Psoas muscle (tissue), 8 donors: ENCODE measurements around the gene SST. TPM values are rescaled to one million over a fixed set of nuclear protein-coding genes. Genes with fewer than 3 reads are reported as not detected.

Source experiments
- ATAC-seq, 4 donors: fragments of 200-7000 bp; cut with Tn5 transposase; one replicate each; pipeline ENCODE4 v1.9.1; 2020; ENCODE audit warnings: moderate library complexity in 3 of 4, mild to moderate bottlenecking in 2 of 4
- DNase-seq, 2 donors: peaks; one replicate each; pipeline ENCODE4 v3.0.0-alpha.2; 2020
- H3K27ac ChIP-seq: fragments of 200-600 bp; one replicate; pipeline ENCODE4 v1.8.0; 2022
- H3K27me3 ChIP-seq, 3 donors: fragments of 200-600 bp in 1 of 3; one replicate each; pipeline versions ENCODE4 v1.6.1 to v1.8.0; 2013 to 2022; ENCODE audit warnings: low read length in 2 of 3, mild to moderate bottlenecking in 2 of 3, moderate library complexity in 1 of 3; ENCODE audit not compliant: insufficient read depth in 3 of 3
- H3K36me3 ChIP-seq, 2 donors: fragments of 200-600 bp in 1 of 2; one replicate each; pipeline versions ENCODE4 v1.6.1 to v1.8.0; 2013 to 2022; ENCODE audit warnings: low read depth in 1 of 2, mild to moderate bottlenecking in 1 of 2, moderate library complexity in 1 of 2; ENCODE audit not compliant: insufficient read depth in 1 of 2
- H3K4me1 ChIP-seq: fragments of 200-600 bp; one replicate; pipeline ENCODE4 v1.8.0; 2022
- H3K4me3 ChIP-seq: fragments of 200-600 bp; one replicate; pipeline ENCODE4 v1.8.0; 2022; ENCODE audit warnings: mild to moderate bottlenecking
- H3K9me3 ChIP-seq: fragments of 200-600 bp; one replicate; pipeline ENCODE4 v1.8.0; 2022
- WGBS, 3 donors: extraction: QIAGEN DNeasy Blood & Tissue Kit; methylation state at CpG; one replicate each; pipeline versions ENCODE4 v1.1.6 to v1.1.7; 2013; 5-methylcytosine and 5-hydroxymethylcytosine counted together
- intact Hi-C, 2 donors: fragments of 100-400 bp; cut with DNase I; formaldehyde crosslinking; loops; one replicate each; pipeline versions ENCODE4 v1.11.0 to v1.14.2; 2022
- polyA plus RNA-seq, 3 donors: library from polyadenylated mRNA; stranded (reverse); fragments of 200-250 nt; gene quantifications; one replicate each; pipeline ENCODE4 v1.2.3, GENCODE V29; 2013
- total RNA-seq, 4 donors: library from RNA; stranded (reverse); fragmentation: NEBNext Ultra II Directional in 2 of 4; extraction: Animal tissue kit (Norgen Biotek cat#: 25700) in 2 of 4; gene quantifications; one replicate each; pipeline versions ENCODE4 v1.2.1 to v1.2.4, GENCODE V29; 2021 to 2023
- TF ChIP-seq, protein P1 (sequence below): fragments of 200-600 bp; IDR thresholded peaks from one replicate; pipeline ENCODE4 v1.8.0; 2022; ENCODE audit warnings: antibody characterized with exemption
- donor health status: healthy with polysubstance abuse.
- donor health status: DM: no; HTN: no; CAD: no; lungs with moderate emphysema.
- donor health status: Bipolar disorder and iron deficiency.
- donor health status: healthy.
- donor health status: DM: yes; HTN: yes; CAD: no.
- donor health status: DM: no; HTN: no; CAD: no.
- donor health status: DM: no; HTN: no; CAD: no.
- donor health status: DM: yes; HTN: yes; CAD: no.

SST gene
- total and polyA plus RNA-seq, 7 donors: 0.23 to 0.85 TPM; not detected in 5

DNA sequence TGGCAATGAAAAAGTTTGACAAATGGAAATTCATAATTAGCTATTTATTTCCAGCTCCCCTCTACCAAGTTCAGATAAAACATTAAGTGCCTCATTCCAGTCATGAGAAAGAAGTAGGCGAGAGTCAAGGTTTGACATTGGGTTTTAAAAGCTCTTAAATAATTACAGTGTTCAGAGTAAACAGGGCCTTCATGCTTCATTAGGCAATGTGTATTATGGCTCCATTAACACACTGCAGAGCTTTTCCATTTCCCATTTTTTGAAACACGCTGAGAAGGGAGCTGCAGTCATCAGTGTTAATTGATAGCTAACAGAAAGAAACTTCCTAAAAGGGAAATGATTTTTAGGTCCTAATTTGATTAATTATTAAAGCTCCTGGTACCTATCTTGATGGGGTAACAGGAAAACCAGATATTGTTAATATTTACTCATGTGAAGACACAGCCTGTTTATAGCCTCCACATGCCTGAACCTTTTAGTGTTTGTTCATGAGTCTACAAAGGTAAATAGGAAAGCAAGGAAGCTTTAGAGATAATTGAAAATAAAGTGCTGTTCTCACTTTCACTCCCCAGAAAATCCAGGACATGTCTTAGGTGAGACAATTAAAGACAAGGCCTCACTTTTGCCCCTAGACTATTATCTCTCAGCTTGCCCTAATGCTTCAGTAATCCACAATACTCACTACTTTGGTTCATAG, 28.7 kb downstream of the SST start:
- H3K9me3 ChIP-seq: no peaks in the 10 kb centered on the region
- H3K4me1 ChIP-seq: no peaks in the 10 kb centered on the region
- no peaks in the 10 kb centered on the region for H3K27me3 ChIP-seq
- no peak for DNase-seq
- H3K27ac ChIP-seq: no peak overlapping the region
- WGBS, 3 donors: 82 to 88% (median 84%) methylated on average over 2 of the region's 2 CpGs
- no peaks in the 10 kb centered on the region for H3K36me3 ChIP-seq
- intact Hi-C loops: no loop called here
- TF ChIP-seq, protein P1, sequence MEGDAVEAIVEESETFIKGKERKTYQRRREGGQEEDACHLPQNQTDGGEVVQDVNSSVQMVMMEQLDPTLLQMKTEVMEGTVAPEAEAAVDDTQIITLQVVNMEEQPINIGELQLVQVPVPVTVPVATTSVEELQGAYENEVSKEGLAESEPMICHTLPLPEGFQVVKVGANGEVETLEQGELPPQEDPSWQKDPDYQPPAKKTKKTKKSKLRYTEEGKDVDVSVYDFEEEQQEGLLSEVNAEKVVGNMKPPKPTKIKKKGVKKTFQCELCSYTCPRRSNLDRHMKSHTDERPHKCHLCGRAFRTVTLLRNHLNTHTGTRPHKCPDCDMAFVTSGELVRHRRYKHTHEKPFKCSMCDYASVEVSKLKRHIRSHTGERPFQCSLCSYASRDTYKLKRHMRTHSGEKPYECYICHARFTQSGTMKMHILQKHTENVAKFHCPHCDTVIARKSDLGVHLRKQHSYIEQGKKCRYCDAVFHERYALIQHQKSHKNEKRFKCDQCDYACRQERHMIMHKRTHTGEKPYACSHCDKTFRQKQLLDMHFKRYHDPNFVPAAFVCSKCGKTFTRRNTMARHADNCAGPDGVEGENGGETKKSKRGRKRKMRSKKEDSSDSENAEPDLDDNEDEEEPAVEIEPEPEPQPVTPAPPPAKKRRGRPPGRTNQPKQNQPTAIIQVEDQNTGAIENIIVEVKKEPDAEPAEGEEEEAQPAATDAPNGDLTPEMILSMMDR: no peak
- no peak overlapping the region for H3K4me3 ChIP-seq
- ATAC-seq: no peak

DNA sequence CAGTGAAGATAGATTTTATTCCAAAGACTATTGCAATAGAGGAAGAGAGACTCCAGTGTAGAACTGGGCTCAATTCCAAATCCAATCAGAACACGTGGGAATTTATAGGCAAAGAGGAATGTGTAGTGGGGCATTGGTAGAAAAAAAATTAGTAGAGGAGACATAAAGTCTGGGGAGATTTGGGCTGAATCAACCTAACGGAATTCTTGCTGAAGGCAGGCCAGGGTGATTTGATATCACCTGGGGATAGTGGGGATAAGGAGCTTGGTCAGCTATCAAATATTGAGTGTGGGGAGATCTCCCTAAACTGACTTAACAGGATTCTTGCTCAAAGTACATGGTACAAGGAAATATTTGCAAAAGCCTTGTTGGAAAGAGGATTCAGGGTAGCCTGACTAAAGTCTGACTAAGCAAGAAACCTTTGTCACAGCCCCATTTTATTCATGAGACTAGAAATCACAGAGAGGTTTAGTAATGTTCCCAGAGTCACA, 29.6 kb downstream of the SST start:
- ATAC-seq (no peak), DNase-seq (no peak)
- Histone ChIP-seq H3K27ac (no peak overlapping the region), H3K27me3 (no peaks in the 10 kb centered on the region), H3K4me3 (no peak overlapping the region), H3K4me1 (no peaks in the 10 kb centered on the region), H3K9me3 (no peaks in the 10 kb centered on the region), H3K36me3 (no peaks in the 10 kb centered on the region)
- 49 to 52% (median 49%) methylated on average over 2 of the region's 2 CpGs for WGBS, 3 donors
- TF ChIP-seq, protein P1: no peak
- intact Hi-C loops: no loop called here

DNA sequence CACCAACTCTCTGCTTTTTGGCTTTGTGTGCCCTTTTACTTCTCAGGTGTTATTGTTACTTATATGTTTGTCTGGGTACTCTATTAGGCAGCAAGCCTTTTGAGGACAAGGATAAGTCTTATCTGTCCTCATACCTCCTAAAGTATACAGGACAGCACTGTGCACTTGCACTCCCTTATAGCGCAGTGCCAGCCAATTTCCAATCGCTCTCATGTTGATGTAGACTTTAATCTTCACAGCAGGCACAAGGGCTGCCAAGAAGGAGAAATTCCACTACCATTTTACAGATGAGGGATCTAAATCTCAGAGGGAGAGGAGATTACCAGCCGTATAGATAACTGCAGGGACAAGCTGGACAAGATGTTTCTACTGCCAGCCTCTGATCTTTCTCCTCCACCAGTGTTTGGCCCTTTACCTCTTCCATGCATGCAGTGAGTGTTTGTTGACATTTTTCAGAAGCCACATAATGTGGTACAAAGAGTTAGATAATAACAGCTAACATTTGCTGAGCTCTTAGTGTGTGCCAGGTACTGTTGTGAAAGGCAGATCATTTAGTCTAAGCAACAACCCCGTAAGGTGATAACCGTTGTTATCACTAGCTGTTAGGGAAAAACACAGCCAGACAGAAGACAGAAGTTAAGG, 30.1 kb downstream of the SST start:
- ATAC-seq (no peak), DNase-seq (no peak)
- H3K27me3 ChIP-seq: no peaks in the 10 kb centered on the region
- no peaks in the 10 kb centered on the region for H3K9me3 ChIP-seq
- TF ChIP-seq, protein P1: no peak
- H3K27ac ChIP-seq: no peak overlapping the region
- no peaks in the 10 kb centered on the region for H3K4me1 ChIP-seq
- intact Hi-C loops: no loop called here
- H3K36me3 ChIP-seq: no peaks in the 10 kb centered on the region
- 69 to 74% (median 71%) methylated on average over 5 of the region's 5 CpGs for WGBS, 3 donors
- H3K4me3 ChIP-seq: no peak overlapping the region

DNA sequence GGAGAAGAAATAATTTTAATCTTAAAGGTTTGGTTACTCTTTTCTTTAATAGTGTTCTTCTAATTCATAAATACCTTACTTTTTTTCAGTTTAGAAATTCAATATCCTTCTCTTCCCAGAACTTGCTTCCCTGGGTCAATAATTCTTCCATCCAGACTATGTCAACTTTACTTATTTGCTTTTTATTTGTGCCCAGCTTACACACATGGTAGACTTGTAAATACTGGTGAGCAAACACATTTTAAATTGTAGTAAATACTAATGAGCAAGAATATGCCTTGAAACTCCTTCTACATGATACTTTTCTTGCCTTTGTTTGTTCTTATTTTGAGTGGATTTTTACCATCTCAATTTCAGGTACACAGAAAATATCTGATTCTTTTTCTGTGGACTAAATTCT, 33.7 kb downstream of the SST start:
- no peak for DNase-seq
- Histone ChIP-seq H3K27me3 (no peaks in the 10 kb centered on the region), H3K9me3 (no peaks in the 10 kb centered on the region), H3K4me3 (no peak overlapping the region), H3K27ac (no peak overlapping the region), H3K4me1 (no peaks in the 10 kb centered on the region), H3K36me3 (no peaks in the 10 kb centered on the region)
- intact Hi-C loops: no loop called here
- no peak for ATAC-seq
- TF ChIP-seq, protein P1: no peak
